Loucy (cell line): ENCODE data around the gene FSTL4.

ENCODE experiments used
- EZH2phosphoT487 ChIP-seq: fragments of 200-600 bp; IDR thresholded peaks from 2 replicates; pipeline ENCODE4 v1.6.1; 2018; ENCODE audit warnings: antibody characterized with exemption, mild to moderate bottlenecking, moderate library complexity, borderline replicate concordance
- TF ChIP-seq, protein P1 (sequence below): fragments of 200-600 bp; sonication (generic); conservative IDR thresholded peaks from 2 replicates; pipeline ENCODE4 v1.5.1; 2014; ENCODE audit warnings: mild to moderate bottlenecking, antibody characterized with exemption, low read length

DNA sequence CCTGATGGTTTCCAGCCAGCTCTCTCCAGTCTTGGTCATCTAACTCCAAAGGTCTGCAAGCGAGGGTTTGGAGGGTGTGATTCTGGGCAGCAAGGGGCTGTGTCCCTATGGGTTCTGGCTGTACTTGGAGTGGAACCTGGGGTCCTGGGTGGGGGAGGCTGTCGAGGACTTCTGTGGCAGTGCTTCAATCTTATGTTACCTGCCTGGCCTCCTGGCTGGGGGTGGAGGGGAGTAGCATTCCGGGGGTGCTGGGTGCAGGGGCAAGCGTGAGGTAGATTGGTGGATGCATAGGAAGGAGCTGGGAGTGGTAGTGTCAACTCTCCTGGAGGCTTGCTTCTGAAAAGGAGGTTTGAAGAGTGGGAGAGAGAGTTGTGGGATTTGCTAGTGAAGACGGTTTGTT, 417.1 kb downstream of the FSTL4 start:
- TF ChIP-seq, protein P1, sequence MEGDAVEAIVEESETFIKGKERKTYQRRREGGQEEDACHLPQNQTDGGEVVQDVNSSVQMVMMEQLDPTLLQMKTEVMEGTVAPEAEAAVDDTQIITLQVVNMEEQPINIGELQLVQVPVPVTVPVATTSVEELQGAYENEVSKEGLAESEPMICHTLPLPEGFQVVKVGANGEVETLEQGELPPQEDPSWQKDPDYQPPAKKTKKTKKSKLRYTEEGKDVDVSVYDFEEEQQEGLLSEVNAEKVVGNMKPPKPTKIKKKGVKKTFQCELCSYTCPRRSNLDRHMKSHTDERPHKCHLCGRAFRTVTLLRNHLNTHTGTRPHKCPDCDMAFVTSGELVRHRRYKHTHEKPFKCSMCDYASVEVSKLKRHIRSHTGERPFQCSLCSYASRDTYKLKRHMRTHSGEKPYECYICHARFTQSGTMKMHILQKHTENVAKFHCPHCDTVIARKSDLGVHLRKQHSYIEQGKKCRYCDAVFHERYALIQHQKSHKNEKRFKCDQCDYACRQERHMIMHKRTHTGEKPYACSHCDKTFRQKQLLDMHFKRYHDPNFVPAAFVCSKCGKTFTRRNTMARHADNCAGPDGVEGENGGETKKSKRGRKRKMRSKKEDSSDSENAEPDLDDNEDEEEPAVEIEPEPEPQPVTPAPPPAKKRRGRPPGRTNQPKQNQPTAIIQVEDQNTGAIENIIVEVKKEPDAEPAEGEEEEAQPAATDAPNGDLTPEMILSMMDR = no peak
- TF ChIP-seq EZH2phosphoT487 = no peak
